ENCODE data around the gene ZNF771. TPM values are rescaled to one million over a fixed set of nuclear protein-coding genes. Genes with fewer than 3 reads are reported as not detected.

Gene ZNF771
- total and polyA plus RNA-seq, 2 donors (not counting 3 experiments of a cell fraction or from before 2014, with no cell fraction given), result 11.7 to 16.8 TPM

DNA sequence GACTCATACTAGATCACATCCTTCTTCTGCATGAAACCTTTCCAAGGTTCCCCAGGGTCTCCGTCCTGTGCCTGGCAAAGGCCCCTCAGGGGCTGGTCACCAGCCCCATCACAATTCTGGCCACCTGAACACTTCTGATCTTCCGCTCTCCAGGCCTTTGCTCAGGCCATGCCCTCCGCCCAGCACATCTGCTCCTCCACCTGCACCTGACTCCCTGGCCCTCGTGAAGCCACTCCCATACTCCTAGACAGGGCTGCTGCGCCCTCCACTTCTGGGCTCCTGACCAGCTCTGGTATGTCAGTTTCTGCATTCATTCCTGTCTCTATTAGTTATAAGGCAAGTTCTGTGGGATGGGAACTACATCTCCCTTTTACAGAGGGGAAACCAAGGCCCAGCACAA is 34.7 kb upstream of the ZNF771 start:
- POLR2A ChIA-PET, result no interaction called here

DNA sequence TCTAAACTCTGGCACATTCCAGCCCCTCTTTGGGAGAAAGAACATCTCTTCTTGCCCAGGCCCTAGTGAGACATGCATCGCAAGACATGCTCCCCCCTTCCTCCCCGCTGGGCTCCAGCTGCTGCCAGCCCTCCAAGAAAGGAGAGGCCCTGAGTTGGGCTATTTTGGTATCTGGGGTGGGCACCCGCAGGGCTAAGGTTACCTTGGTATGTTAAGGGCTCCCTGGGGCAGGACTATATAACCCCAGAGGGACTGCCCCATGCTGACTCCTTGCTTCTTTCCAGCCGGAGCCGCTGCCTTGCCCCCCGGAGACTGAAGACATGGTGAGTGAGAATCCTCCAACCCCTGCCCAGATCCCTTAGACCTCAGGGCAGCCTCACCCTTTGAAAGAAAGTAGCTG is 32.9 kb upstream of the ZNF771 start, which contains the start of gene MYL11:
MYL11 (plus strand) TSS at position 265 of the 400 bp plus-strand sequence; CDS start at position 321, 56 bp downstream.
- POLR2A ChIA-PET, result no interaction called here
- Histone ChIP-seq H3K9me3 (replicated peaks; ENCODE audit: control insufficient read depth, insufficient read depth, low read length) (no peaks in the 10 kb centered on the region), H3K9me1 (replicated peaks; ENCODE audit: control insufficient read depth, extremely low read depth, insufficient read depth, low read length) (no peaks in the 10 kb centered on the region), H3K27me3 (ENCODE audit: control insufficient read depth in 2 of 2, insufficient read depth in 2 of 2, low read length in 2 of 2) (no peaks in the 10 kb centered on the region), H3K9ac (replicated peaks; ENCODE audit: extremely low read depth, insufficient read depth, low read length) (no peak within 1 kb of the TSS), H3K79me2 (ENCODE audit: control insufficient read depth, insufficient read depth, low read length) (peaks cover 4% of the 10 kb centered on the region), H3K4me2 (ENCODE audit: insufficient read depth, low read length) (no peak within 1 kb of the TSS), H4K20me1 (replicated peaks; ENCODE audit: control insufficient read depth, extremely low read depth, insufficient read depth, low read length) (no peaks in the 10 kb centered on the region), H2AFZ (ENCODE audit: low read depth, low read length) (no peak within 1 kb of the TSS), H3K27ac (ENCODE audit: insufficient read depth, low read depth, low read length) (no peak within 1 kb of the TSS), H3K4me1 (ENCODE audit: control insufficient read depth, extremely low read depth, insufficient read depth, low read length) (peaks cover 16% of the 10 kb centered on the region), H3K4me3 (replicated peaks in 1 of 3; ENCODE audit: insufficient read depth in 1 of 3, low read depth in 1 of 3, low read length in 3 of 3) (no peak within 1 kb of the TSS), H3K36me3 (ENCODE audit: control insufficient read depth in 2 of 2, extremely low read depth in 1 of 2, insufficient read depth in 2 of 2, low read length in 2 of 2) (no peaks in the 10 kb centered on the region)
- intact Hi-C loops (cut with micrococcal nuclease) (no loop called here), dilution Hi-C loops (cut with MboI; ENCODE audit: extremely low pct_ligation_motif_present, low sequenced_read_pairs) (no loop called here)
- FAIRE-seq (no peak), DNase-seq (ENCODE audit: low read depth, low spot score) (no peak)
- no TSS peak for BruUV-seq (replicated peaks)
- no peak for TF ChIP-seq EZH2 (IDR thresholded peaks at IDR 0.05; ENCODE audit: borderline replicate concordance, low read depth, low read length, severe bottlenecking)
- no peak for TF ChIP-seq CTCF (IDR thresholded peaks at IDR 0.05; ENCODE audit: extremely low read depth in 1 of 2, insufficient read depth in 1 of 2, low read depth in 1 of 2, low read length in 2 of 2)
- TF ChIP-seq POLR2A (IDR thresholded peaks at IDR 0.05; ENCODE audit: low read depth, low read length), result no peak
- no peak for TF ChIP-seq JUN (IDR thresholded peaks at IDR 0.05; ENCODE audit: borderline replicate concordance, insufficient read depth, insufficient read length, low read depth)
- CTCF ChIA-PET, result no interaction called here

More for the DNA sequence above, 34.7 kb upstream of the ZNF771 start:
- DNase-seq (ENCODE audit: low read depth, low spot score) (no peak), FAIRE-seq (no peak)
- H3K27me3 ChIP-seq (ENCODE audit: control insufficient read depth in 2 of 2, insufficient read depth in 2 of 2, low read length in 2 of 2), result no peaks in the 10 kb centered on the region
- no peak overlapping the region for H3K4me2 ChIP-seq (ENCODE audit: insufficient read depth, low read length)
- intact Hi-C loops (cut with micrococcal nuclease), result no loop called here
- no peaks in the 10 kb centered on the region for H3K9me3 ChIP-seq (replicated peaks; ENCODE audit: control insufficient read depth, insufficient read depth, low read length)
- peaks cover 21% of the 10 kb centered on the region for H3K4me1 ChIP-seq (ENCODE audit: control insufficient read depth, extremely low read depth, insufficient read depth, low read length)
- H3K9me1 ChIP-seq (replicated peaks; ENCODE audit: control insufficient read depth, extremely low read depth, insufficient read depth, low read length), result no peaks in the 10 kb centered on the region
- dilution Hi-C loops (cut with MboI; ENCODE audit: extremely low pct_ligation_motif_present, low sequenced_read_pairs), result no loop called here
- H3K9ac ChIP-seq (replicated peaks; ENCODE audit: extremely low read depth, insufficient read depth, low read length), result no peak overlapping the region
- no peaks in the 10 kb centered on the region for H4K20me1 ChIP-seq (replicated peaks; ENCODE audit: control insufficient read depth, extremely low read depth, insufficient read depth, low read length)
- no peak overlapping the region for H2AFZ ChIP-seq (ENCODE audit: low read depth, low read length)
- no peaks in the 10 kb centered on the region for H3K36me3 ChIP-seq (ENCODE audit: control insufficient read depth in 2 of 2, extremely low read depth in 1 of 2, insufficient read depth in 2 of 2, low read length in 2 of 2)
- no peak overlapping the region for H3K4me3 ChIP-seq (replicated peaks in 1 of 3; ENCODE audit: insufficient read depth in 1 of 3, low read depth in 1 of 3, low read length in 3 of 3)
- TF ChIP-seq MYC (IDR thresholded peaks at IDR 0.05; ENCODE audit: low read depth, low read length) (no peak), MAX (IDR thresholded peaks at IDR 0.05; ENCODE audit: insufficient read depth, insufficient read length) (no peak)
- peaks cover 22% of the 10 kb centered on the region for H3K79me2 ChIP-seq (ENCODE audit: control insufficient read depth, insufficient read depth, low read length)
- no peak overlapping the region for H3K27ac ChIP-seq (ENCODE audit: insufficient read depth, low read depth, low read length)
- CTCF ChIA-PET, result no interaction called here
- BruUV-seq (replicated peaks), result no TSS peak

Data from endothelial cell of umbilical vein (primary cell).